GM10847 (cell line): Measurements from ENCODE around the gene PFKFB4.

Experiments
- POLR2A ChIP-seq: IDR thresholded peaks from 2 replicates; pipeline ENCODE4 v1.6.1; 2011; ENCODE audit not compliant: insufficient read length; ENCODE audit errors: extremely low read depth

Gene PFKFB4

GRCh38 chr3:48592519-48593087 is 36.0 kb upstream of the PFKFB4 start:
- TF ChIP-seq POLR2A: no peak

GRCh38 chr3:48591886-48592518 is 35.4 kb upstream of the PFKFB4 start:
- TF ChIP-seq POLR2A: no peak

GRCh38 chr3:48591436-48591835 is 34.8 kb upstream of the PFKFB4 start:
- TF ChIP-seq POLR2A: no peak

- TF ChIP-seq POLR2A: no peak
These were observed 31.6 kb upstream of the PFKFB4 start for GRCh38 chr3:48588230-48588629.

GRCh38 chr3:48587686-48588085 is 31.1 kb upstream of the PFKFB4 start:
- TF ChIP-seq POLR2A: no peak

GRCh38 chr3:48585411-48585810 is 28.8 kb upstream of the PFKFB4 start:
- no peak for TF ChIP-seq POLR2A

GRCh38 chr3:48584836-48585235 is 28.2 kb upstream of the PFKFB4 start:
- TF ChIP-seq POLR2A: no peak

GRCh38 chr3:48581621-48582481 is 25.2 kb upstream of the PFKFB4 start:
- no peak for TF ChIP-seq POLR2A

GRCh38 chr3:48576647-48577046 is 20.0 kb upstream of the PFKFB4 start:
- TF ChIP-seq POLR2A: no peak

GRCh38 chr3:48575366-48575765 is 18.8 kb upstream of the PFKFB4 start:
- TF ChIP-seq POLR2A: no peak

GRCh38 chr3:48573973-48574585 is 17.5 kb upstream of the PFKFB4 start:
- no peak for TF ChIP-seq POLR2A

GRCh38 chr3:48572517-48572916 is 15.9 kb upstream of the PFKFB4 start:
- no peak for TF ChIP-seq POLR2A

- no peak for TF ChIP-seq POLR2A
These were observed 15.3 kb upstream of the PFKFB4 start for GRCh38 chr3:48571938-48572337.

- no peak for TF ChIP-seq POLR2A
These were observed 13.3 kb upstream of the PFKFB4 start for GRCh38 chr3:48569808-48570450.

GRCh38 chr3:48569400-48569799 is 12.8 kb upstream of the PFKFB4 start:
- TF ChIP-seq POLR2A: no peak
